Left renal pelvis (tissue), 4 donors: ENCODE results near the gene SREBF1. TPM values are rescaled to one million over a fixed set of nuclear protein-coding genes. Genes with fewer than 3 reads are reported as not detected.

Experiments
- DNase-seq, 4 donors: peaks; one replicate each; pipeline ENCODE4 v3.0.0-alpha.2; 2013; ENCODE audit warnings: low read depth in 4 of 4, low spot score in 3 of 4
- polyA plus RNA-seq, 4 donors: library from polyadenylated mRNA; unstranded; fragments of 120-200 nt; gene quantifications; one replicate each; pipeline ENCODE4 v1.2.1, GENCODE V29; 2013; ENCODE audit not compliant: insufficient read length in 4 of 4

The SREBF1 gene
- 10 to 100 TPM; 39.2 to 64.0 (median 50.9) TPM for polyA plus RNA-seq

DNA sequence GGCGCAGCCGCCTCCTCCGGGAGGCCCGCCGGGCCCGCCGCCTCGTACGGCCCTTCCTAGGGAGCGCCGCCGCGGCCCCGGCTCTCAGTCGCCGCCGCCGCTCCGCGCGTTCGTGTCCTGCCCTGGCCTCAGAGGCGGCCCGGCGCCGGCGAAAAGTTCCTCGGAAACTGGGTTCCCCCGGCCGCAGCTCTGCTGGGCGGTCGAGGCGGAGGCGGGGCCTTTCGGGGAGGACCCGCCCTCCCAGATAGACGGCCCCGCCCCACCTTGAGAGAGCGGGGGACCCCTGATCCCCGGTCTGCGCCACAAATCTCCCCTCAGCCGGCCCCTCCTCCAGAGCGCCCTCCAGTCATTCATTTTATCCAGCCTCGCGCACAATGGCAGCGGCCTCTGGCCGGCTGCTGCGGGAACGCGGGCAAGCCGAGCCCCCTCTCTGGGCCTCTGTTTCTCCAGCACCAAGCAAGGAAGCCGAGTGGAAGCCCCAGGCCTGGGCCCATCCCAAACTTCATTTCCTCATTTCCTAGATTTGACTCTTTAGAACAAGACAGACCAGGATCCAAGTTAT lies at the start of gene SREBF1:
Gene SREBF1, minus strand, starts transcription at position 169 of the 562 bp plus-strand sequence. CDS start 169 bp downstream, outside the sequence.
- no peak for DNase-seq

DNA sequence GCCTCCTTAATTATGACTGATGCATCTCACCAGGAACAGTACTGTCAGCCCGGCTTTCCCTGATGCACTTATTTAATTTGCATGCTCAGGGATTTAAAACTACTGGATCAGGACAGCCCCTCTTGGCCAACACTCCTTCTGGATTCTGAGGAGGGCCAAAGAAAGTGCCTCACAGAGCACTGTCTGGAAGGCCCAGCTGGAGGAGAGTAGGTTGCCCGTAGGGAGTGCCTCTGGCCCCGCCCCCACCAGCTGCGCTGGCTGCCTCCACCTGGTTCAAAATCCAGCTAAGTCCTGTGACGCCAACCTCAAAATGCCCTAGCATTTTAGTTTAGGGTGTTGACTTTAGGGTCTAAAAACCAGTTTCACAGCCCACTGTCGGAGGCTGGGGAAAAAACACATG lies 49.4 kb upstream of the SREBF1 start:
- DNase-seq, result no peak

DNA sequence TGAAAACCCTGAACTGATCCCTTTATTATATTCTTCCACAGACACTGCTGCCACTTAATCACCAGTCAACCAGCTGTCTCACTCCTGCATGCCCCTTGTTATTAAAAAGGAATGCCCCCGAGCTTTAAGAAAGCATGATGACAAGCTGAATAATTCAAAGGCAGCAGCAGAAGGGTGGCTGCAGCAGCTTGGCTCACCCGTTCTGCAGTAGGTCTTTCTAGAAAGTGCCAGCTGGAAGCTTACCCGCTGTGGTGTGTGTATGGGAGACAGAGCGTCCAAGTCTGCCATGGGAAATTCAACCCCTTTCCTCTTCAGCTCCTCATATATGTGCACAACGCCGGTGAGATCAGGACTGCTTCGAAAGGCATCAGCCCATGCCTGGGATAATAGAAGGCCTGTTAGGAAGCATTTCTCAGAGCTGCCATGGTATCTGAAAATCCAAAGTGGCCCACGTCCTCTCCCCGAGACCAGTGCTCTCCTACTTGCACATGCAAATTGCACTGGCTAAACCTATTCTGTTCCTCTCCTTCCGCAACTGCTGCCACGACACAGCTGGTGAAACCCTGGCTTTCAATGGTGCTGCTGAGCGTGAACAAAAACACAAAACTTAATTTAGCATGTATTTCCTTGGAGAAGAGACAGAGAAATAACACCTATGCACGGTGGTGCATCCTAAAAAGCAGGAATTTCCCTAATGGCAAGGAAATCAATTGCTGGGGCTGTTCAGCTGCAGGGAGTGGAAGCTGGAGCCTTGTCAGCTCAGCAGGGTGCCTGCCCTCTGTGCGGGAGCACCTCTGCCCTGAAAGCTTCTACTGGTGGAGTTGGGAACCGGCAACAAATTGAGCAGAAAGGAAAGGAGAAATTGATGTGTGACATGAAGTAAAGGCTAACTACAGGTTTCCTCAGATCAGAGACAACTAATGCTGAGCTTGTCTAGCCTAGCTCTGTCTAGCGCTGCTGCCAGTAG lies 47.9 kb upstream of the SREBF1 start:
- DNase-seq, result no peak

DNA sequence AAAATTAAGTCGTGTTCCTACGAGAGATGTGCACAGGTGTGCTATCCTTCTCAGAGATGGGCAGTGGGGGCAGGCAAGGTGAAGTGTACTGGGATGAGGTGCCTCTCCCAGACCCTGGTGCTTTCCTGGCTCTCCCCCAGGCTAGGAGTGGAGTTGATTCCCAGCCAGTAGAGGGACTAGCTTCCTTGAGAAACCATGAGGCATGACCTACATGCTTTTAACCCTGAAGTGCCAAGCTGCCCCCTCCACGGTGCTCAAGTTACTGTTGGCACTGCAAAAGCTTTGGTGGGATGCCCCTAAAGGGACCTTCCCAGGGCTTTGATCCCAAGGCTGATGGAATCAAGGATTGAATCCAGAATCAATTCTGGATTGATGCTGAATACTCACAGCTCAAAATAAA lies 47.0 kb upstream of the SREBF1 start:
- no peak for DNase-seq

DNA sequence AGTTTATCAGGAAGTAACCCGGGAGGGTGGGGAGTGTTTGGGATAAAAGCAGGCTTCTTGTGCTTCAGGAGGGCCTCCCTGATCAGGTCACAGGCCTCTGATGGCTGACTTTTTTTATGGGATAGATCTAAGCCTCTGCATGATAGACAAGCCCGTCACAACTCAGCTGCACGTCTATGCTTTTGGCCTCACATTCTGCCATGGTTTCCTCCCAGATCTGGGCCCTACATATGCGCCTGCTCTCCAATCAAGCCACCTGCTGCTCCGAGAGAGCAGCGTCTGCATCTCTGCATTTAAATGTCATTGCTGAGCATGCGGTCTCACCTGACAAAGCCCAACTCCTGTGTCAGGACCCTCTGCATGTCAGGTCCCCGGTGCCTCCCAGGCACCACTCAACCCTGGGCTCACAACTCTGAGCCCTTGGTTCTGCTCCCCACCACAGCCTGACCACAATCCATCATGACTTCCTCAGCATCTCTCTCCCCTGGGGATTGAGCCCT lies 45.3 kb upstream of the SREBF1 start:
- DNase-seq, result no peak

DNA sequence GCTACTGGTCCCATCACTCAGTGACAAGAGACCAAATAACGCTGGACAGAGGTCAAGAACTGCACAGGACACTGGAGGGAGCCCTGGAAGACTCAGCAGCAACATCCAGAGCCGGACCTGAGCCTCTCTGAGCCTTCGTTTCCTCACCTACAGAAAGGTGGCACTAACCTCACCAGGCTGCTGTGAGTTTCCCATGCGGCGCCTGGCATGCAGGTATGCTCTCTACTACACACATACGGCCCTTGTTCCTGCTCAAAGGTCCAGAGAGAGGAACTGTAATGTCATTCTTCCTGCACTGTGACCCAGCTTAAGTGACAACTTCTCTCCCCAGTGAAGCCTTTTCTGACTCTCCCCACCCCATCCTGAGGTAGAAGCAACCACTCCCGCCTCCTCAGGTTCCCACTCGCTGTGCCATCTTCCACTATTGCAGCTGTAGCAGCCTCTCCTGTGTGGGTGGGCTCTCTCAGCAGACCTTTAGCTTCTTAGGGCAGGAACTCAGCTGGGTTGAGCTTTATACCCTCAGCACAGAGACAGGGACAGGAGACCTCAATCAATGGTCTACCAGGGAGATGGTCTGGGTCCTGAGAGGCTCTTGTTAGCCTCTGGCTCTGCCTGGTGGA lies 43.9 kb upstream of the SREBF1 start:
- DNase-seq, result no peak

DNA sequence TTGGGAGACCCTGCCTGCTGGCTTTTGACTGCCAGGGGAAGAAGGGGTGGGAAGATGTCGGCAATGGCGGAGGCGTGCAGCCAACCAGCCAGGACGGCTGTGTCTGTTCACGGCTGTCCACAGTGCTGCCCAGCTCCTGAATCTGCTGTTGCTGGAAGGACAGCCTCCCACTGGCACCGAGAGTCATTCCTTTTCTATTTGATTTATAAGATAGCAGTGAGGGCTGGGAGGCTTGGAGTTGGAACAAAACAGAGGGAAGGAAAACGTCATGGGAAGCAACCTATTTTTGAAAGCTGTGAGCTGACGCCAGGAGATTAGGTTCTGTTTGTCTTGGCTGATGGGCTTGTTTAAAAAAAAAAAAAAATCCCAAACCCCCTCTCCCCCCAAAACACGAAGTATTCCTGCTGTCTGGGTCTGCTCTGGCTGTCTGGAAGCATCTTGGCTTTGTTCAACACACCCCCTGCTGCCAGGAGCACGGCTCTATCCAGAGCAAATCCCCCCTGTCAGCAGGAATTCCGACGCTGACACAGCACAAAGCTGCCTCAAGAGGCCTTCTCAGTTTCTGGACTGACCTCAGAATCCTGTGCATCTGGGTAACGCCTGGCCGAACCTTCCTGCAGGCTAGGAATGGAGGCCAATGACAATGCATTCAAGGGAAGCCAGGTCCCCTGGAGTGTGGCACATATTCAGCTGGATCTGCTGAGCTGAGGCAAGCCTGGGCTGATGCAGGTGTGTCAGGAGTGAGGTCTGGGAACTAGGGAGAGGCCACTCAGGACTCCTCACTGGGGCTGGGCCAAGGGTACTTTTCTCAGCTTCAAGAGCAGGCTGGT lies 41.0 kb upstream of the SREBF1 start:
- peak; percentile 67 to 80 (median 74) for DNase-seq

DNA sequence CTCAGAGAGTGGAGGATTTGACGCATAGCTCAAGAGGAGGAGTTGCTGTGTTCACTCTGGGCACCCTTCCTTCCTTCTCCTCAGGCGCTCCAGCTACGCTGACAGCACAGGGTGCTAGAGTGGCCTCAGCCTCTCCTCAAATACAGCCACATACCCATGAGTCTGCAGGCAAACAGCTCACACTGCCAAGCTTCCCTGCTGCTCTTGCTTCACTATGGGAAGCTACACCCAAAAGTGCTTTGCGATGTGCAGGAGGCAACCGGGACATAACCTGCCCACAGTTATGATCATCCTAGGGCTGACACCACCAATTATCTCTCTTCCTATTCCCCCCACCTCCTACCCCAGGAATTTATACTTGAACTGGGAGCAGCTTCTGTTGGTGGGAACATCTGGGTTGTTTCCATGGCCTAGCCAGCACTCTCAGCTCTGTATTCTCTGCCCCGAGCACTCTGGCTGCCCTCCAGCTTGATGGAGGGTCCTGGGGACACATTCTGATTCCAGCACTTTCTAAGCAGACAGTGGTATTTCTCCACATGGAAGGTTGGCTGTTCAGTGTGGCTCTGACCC lies 40.3 kb upstream of the SREBF1 start:
- DNase-seq, result peak in 1 of 4 donors; percentile 36

DNA sequence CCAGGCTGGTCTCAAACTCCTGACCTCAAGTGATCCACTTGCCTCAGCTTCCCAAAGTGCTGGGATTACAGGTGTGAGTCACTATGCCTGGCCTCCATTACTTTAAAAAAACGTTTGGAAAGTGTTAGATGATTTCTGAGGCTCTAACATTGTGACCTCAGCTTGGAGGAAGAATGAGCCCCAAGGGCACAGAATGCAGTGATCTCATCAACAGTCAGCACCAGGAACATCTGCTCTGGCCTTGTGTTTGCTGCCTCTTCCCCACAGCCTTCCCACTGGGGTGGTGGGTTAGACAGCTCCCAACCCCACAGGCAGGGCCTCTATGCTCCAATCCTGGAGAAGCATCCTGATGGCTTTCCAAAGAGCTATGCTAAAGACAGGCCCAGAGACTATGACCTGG lies 37.7 kb upstream of the SREBF1 start:
- DNase-seq, result no peak

DNA sequence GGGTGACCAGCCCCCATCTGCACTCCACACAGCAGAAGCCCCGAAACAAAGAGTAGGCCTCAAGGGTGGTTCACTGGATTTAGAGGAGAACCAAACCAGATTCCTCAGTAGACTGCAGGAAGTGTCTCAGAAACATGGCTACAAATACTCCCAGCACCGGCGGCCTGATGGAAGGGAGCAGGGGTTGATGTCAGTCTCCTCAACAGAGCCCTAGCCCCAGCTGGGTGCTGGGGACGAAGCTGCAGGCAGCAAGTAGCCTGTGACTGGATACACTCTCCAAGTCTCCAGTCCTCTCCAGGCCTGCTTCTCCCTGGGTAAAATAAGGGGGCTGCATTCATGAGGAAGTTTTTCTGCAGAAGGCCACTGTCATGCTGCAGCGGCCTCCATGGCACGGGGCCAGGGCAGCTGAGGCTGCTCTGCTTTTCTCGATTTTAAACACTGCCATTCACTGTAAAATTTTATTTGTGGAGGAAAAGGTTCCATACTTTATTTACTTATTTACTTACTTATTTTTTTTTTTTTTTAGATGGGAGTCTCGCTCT lies 36.7 kb upstream of the SREBF1 start:
- no peak for DNase-seq

DNA sequence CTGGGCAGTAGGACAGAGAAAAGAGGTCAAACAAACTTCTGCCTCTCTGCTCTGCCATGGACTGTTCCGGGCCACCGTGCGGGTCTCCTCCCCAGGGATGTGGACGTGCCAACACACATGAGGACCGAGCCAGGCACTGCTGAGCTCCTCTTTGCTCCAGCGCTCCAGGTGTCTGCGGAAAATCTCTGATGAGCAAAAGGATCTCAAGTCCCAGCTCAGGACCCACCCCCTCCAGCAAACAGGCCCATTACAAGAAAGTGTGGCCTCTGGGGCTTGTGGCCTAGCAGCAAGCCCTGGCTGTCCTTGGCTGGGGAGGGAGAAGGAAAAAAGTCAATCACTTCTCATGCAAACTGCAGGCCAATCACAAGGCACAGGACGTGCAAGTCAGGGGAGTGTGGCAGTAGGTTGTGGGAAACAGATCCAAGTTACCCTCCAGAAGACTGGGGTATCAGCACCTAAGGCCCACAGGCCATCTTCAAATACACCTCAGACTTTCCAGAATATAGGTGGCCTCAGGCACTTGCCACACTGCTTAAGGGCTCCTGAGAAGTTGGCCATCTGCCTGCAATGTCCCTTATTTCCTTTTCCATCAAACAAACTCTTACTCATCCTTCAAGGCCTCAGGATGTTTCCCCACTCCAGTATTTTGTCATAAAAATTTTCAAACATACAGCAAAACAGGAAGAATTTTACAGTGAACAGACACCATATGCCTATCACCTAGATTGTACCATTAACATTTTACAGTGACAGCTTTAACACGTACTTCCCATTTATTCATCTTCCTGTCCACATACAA lies 36.0 kb upstream of the SREBF1 start:
- DNase-seq, result no peak

DNA sequence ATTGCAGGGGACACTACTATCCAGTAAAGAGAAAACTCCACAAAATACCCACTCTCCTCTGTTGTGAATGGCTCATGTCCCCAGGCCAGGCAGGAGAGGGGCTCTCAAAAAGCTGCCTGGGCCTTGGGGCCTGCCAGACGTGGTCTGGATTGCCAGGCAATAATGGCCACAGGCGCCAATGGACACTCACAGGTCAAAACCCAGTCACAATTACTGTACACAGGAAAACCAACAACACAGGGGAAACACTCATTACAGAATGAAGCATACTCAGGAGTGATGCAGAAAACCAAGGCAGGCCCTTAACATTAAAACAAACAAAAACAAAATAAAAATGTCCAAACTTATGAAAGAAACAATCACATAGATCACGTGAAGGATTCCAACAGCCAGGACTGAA lies 35.1 kb upstream of the SREBF1 start:
- DNase-seq, result no peak

DNA sequence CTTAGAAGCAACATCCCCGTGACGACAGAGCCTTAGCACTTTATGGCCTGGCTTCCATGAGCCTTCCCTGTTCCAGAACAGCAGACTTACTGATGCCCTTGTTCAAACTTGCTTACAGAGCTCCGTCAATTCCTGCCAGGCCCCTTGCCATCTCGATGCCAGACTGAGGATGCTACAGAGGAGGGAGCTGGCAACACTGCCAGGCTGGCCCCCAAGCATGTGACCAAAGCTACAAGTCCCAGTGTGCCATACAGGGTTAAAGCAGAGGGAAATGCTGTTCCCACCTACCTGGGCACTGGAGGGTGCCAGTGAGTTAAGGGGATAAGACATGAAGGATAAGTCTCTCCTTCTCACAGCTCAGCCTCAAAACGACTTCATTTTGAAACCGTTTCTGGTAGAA lies 33.5 kb upstream of the SREBF1 start:
- no peak for DNase-seq

DNA sequence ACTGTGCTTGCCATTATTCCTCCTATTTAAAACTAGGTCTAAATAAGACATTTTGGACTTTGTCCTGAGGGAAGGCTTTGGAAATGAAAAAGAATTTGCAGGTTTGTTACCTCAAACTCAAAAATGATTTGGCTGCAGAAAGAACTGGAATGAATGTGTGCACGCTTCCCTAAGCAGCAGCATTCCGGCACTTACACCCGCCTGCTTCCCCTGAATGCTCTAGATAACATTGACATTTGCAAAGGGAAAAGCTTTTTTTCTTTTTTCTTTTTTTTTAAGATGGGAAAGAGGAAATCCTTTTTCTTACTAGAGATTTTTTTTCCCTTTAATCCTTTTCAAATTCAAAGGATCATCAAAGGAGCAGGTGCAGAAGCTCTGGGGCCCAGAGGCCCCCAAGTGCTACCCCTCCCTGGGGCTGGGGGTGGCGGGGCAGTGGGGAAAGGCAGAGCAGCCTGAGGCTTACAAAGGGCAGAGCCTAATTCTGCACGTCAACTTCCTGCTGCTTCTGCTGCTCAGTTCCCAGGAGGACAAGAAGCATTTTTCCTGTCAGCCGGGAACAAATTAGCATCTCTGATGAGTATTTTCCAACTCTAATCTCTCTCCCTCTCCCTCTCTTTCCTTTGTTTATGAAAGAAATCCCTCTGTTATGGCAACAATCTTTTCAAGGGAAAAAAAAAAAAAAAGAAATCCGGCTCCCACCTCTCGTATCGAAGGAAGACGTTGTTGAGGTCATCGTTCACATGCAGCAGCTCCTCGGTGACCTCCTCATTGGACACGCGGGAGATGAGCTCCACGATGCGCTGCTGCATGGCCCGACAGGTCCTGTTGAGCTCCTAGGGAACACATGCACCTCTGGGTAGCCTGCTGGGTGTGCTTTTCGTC lies 32.1 kb upstream of the SREBF1 start:
- DNase-seq, result no peak

DNA sequence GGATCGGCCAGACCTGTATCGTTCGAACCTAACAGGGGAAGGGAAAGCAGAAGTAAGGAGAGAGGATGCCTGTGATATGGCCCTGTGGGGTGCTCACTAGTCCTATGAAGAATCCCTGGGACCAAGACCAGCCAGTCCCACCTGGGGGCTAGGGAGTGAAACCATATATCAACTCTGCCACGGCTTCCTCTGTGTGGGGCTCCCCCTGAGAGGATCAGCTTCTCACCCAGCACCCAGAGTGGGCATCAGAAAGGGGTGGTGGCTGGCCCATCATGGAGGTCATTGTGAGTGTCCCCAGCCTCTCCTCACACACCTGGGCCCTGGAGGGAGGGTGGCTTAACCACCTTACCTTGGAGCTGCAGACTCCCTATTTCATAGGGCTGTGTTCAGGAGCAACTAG lies 30.1 kb upstream of the SREBF1 start:
- no peak for DNase-seq

DNA sequence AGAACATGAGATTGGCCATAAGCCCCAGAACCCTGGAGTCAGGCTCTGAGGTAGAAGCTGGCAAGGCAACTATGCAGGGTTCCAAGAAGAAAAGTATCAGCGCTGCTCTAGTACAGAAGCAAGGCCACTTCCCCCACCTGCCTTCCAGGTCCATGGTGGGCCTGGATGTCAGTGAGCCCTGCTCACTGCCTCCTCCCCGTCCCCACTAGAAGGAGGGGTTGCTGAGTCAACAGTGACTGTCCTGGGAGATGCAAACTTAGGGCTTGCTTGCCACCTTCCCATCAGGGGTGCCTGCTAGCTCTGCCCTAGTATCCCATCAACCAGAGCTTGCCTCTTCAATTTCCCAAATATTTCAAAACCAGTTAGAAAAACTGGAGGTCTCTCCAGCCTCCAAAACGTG lies 29.6 kb upstream of the SREBF1 start:
- DNase-seq, result no peak

DNA sequence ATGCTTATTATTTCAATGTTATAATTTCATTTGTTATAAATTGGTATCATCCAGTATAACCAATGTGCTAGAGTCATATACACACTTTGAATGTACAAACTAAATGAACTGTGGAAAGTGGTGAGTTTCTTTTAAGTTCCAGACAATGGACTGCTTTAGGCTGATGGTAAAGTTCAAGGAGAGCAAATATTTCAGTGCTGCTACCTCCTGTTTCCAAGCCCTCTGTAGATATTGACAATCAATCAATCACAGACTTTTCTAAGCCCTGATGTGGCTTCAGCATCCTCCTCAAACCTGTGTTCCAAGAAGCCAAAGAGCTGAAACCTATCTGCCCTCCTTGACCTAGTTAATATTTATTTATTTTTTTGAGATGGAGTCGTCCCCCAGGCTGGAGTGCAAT lies 28.2 kb upstream of the SREBF1 start:
- DNase-seq, result no peak

DNA sequence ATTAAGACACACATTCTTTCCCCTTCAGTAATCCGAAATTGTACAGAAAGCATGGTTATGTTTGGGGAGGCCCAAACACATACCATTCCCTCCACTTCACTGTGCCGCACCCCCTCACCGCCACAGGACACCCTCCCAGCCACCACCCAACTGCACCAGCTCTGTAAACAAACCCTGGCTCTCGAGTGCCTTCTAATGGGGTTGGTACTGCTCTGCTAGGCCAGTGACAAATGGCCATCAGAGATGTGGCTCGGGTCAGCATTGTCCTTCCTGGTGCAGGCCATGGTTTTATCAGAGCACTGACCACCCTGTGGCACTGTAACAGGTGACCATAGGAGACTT lies 24.0 kb upstream of the SREBF1 start:
- DNase-seq, result no peak
